HG02798 (cell line): ENCODE data around the gene FBXL13.
"Not testable (repeated sequence)": the region's sequence is repeated elsewhere in the genome, so short reads cannot be mapped to it uniquely, and the experiment has no call there.

Experiments used
- ATAC-seq: cut with Tn5 transposase; IDR thresholded peaks from one replicate; pipeline ENCODE4 v1.9.1; 2021; ENCODE audit warnings: mild to moderate bottlenecking; ENCODE audit not compliant: unreplicated experiment, poor library complexity

The FBXL13 gene

GRCh38 chr7:103074519-103075336 is at the start of gene FBXL13, which contains the start of gene ARMC10:
FBXL13 (minus strand) TSS chr7:103074796.
ARMC10 (plus strand) TSS chr7:103075140; CDS start chr7:103075273, 133 bp downstream.
- peak; percentile 95 for ATAC-seq

GRCh38 chr7:103123529-103123928 is 48.9 kb upstream of the FBXL13 start:
- no peak for ATAC-seq

GRCh38 chr7:103121641-103122040 is 47.0 kb upstream of the FBXL13 start:
- ATAC-seq, result no peak

- ATAC-seq, result no peak
Observed at GRCh38 chr7:103120362-103120761, 45.8 kb upstream of the FBXL13 start.

GRCh38 chr7:103119791-103120291 is 45.2 kb upstream of the FBXL13 start:
- ATAC-seq, result no peak

GRCh38 chr7:103117465-103117864 is 42.9 kb upstream of the FBXL13 start:
- ATAC-seq, result no peak

- no peak for ATAC-seq
Observed at GRCh38 chr7:103116991-103117390, 42.4 kb upstream of the FBXL13 start.

GRCh38 chr7:103116511-103116910 is 41.9 kb upstream of the FBXL13 start:
- no peak for ATAC-seq

GRCh38 chr7:103115771-103116170 is 41.2 kb upstream of the FBXL13 start:
- no peak for ATAC-seq

GRCh38 chr7:103114576-103115008 is 40.0 kb upstream of the FBXL13 start:
- no peak for ATAC-seq

- no peak for ATAC-seq
Observed at GRCh38 chr7:103113164-103113563, 38.6 kb upstream of the FBXL13 start.

- not testable (repeated sequence) for ATAC-seq
Observed at GRCh38 chr7:103106703-103107070, 32.1 kb upstream of the FBXL13 start.

- ATAC-seq, result no peak
Observed at GRCh38 chr7:103106005-103106702, 31.6 kb upstream of the FBXL13 start.

- ATAC-seq, result no peak
Observed at GRCh38 chr7:103101543-103101942, 26.9 kb upstream of the FBXL13 start.

- no peak for ATAC-seq
Observed at GRCh38 chr7:103100348-103100747, 25.8 kb upstream of the FBXL13 start.

- ATAC-seq, result no peak
Observed at GRCh38 chr7:103097041-103097440, 22.4 kb upstream of the FBXL13 start.

GRCh38 chr7:103095558-103095957 is 21.0 kb upstream of the FBXL13 start:
- ATAC-seq, result not testable (repeated sequence)

- ATAC-seq, result no peak
Observed at GRCh38 chr7:103094102-103094501, 19.5 kb upstream of the FBXL13 start.

- ATAC-seq, result no peak
Observed at GRCh38 chr7:103093429-103093828, 18.8 kb upstream of the FBXL13 start.

GRCh38 chr7:103092321-103092720 is 17.7 kb upstream of the FBXL13 start:
- ATAC-seq, result not testable (repeated sequence)

GRCh38 chr7:103083210-103083609 is 8.6 kb upstream of the FBXL13 start:
- no peak for ATAC-seq
